ENCODE data around the gene RABAC1.

The RABAC1 gene

GRCh38 chr19:41968751-41969595, 9.9 kb upstream of the RABAC1 start:
- no peaks in the 10 kb centered on the region for H3K9me3 Mint-ChIP-seq
- no peak for DNase-seq (ENCODE audit: low spot score in 2 of 2)
- H3K4me1 Mint-ChIP-seq: no peaks in the 10 kb centered on the region
- peak overlapping the region; percentile 6 for H3K27ac Mint-ChIP-seq
- no peak overlapping the region for H3K4me3 Mint-ChIP-seq
- H3K36me3 Mint-ChIP-seq: no peaks in the 10 kb centered on the region
- ATAC-seq: no peak

GRCh38 chr19:41967054-41967783, 8.1 kb upstream of the RABAC1 start:
- DNase-seq (ENCODE audit: low spot score in 2 of 2) (no peak), ATAC-seq (peak; percentile 6)
- Mint-ChIP-seq H3K4me3 (no peak overlapping the region), H3K36me3 (no peaks in the 10 kb centered on the region), H3K9me3 (no peaks in the 10 kb centered on the region), H3K4me1 (no peaks in the 10 kb centered on the region), H3K27ac (peak overlapping the region; percentile 6)

GRCh38 chr19:41965106-41965505, 6.0 kb upstream of the RABAC1 start:
- no peak for DNase-seq (ENCODE audit: low spot score in 2 of 2)
- Mint-ChIP-seq H3K9me3 (no peaks in the 10 kb centered on the region), H3K4me1 (no peaks in the 10 kb centered on the region), H3K27ac (no peak overlapping the region), H3K4me3 (no peak overlapping the region), H3K36me3 (no peaks in the 10 kb centered on the region)
- ATAC-seq: no peak

- peaks cover 27% of the 10 kb centered on the region for H3K4me1 Mint-ChIP-seq
- no peaks in the 10 kb centered on the region for H3K9me3 Mint-ChIP-seq
- H3K27ac Mint-ChIP-seq: no peak overlapping the region
- ATAC-seq: no peak
- H3K4me3 Mint-ChIP-seq: no peak overlapping the region
- peaks cover 18% of the 10 kb centered on the region for H3K36me3 Mint-ChIP-seq
- DNase-seq (ENCODE audit: low spot score in 2 of 2): no peak
Observed at GRCh38 chr19:41960973-41961372, 1.9 kb upstream of the RABAC1 start.

- peaks cover 33% of the 10 kb centered on the region for H3K4me1 Mint-ChIP-seq
- ATAC-seq (peak; percentile 80), DNase-seq (ENCODE audit: low spot score in 2 of 2) (peak; percentile 77 to 92)
- no peaks in the 10 kb centered on the region for H3K9me3 Mint-ChIP-seq
- peak overlapping the region; percentile 82 for H3K4me3 Mint-ChIP-seq
- H3K36me3 Mint-ChIP-seq: peaks cover 20% of the 10 kb centered on the region
- H3K27ac Mint-ChIP-seq: peak overlapping the region; percentile 85
Observed at GRCh38 chr19:41958367-41959055, 610 bp downstream of the RABAC1 start.

- Mint-ChIP-seq H3K27ac (peak overlapping the region; percentile 85), H3K36me3 (peaks cover 20% of the 10 kb centered on the region), H3K4me3 (peak overlapping the region; percentile 82), H3K4me1 (peaks cover 33% of the 10 kb centered on the region), H3K9me3 (no peaks in the 10 kb centered on the region)
- DNase-seq (ENCODE audit: low spot score in 2 of 2): peak in 1 of 2 donors; percentile 59
- ATAC-seq: peak; percentile 29
Observed at GRCh38 chr19:41957838-41958366, 1.2 kb downstream of the RABAC1 start.

GRCh38 chr19:41957161-41957837, 1.8 kb downstream of the RABAC1 start:
- H3K36me3 Mint-ChIP-seq: peaks cover 20% of the 10 kb centered on the region
- no peak for ATAC-seq
- H3K27ac Mint-ChIP-seq: peak overlapping the region; percentile 85
- peak overlapping the region; percentile 82 for H3K4me3 Mint-ChIP-seq
- peaks cover 33% of the 10 kb centered on the region for H3K4me1 Mint-ChIP-seq
- no peak for DNase-seq (ENCODE audit: low spot score in 2 of 2)
- no peaks in the 10 kb centered on the region for H3K9me3 Mint-ChIP-seq

- ATAC-seq (no peak), DNase-seq (ENCODE audit: low spot score in 2 of 2) (no peak)
- H3K4me1 Mint-ChIP-seq: peaks cover 38% of the 10 kb centered on the region
- no peak overlapping the region for H3K4me3 Mint-ChIP-seq
- peaks cover 20% of the 10 kb centered on the region for H3K36me3 Mint-ChIP-seq
- H3K27ac Mint-ChIP-seq: no peak overlapping the region
- H3K9me3 Mint-ChIP-seq: no peaks in the 10 kb centered on the region
Observed at GRCh38 chr19:41956621-41957020, 2.5 kb downstream of the RABAC1 start.

GRCh38 chr19:41955521-41955920, 3.6 kb downstream of the RABAC1 start:
- ATAC-seq (no peak), DNase-seq (ENCODE audit: low spot score in 2 of 2) (no peak)
- H3K36me3 Mint-ChIP-seq: peaks cover 20% of the 10 kb centered on the region
- no peaks in the 10 kb centered on the region for H3K9me3 Mint-ChIP-seq
- H3K4me3 Mint-ChIP-seq: no peak overlapping the region
- H3K27ac Mint-ChIP-seq: no peak overlapping the region
- peaks cover 41% of the 10 kb centered on the region for H3K4me1 Mint-ChIP-seq

- peak overlapping the region; percentile 86 for H3K27ac Mint-ChIP-seq
Observed at GRCh38 chr19:41951686-41952172, 7.4 kb downstream of the RABAC1 start.

GRCh38 chr19:41947091-41947490, 12.0 kb downstream of the RABAC1 start:
- Mint-ChIP-seq H3K36me3 (peaks cover 35% of the 10 kb centered on the region), H3K4me1 (peaks cover 63% of the 10 kb centered on the region), H3K9me3 (no peaks in the 10 kb centered on the region), H3K4me3 (peak overlapping the region; percentile 60), H3K27ac (peak overlapping the region; percentile 90)
- peak; percentile 14 for ATAC-seq
- DNase-seq (ENCODE audit: low spot score in 2 of 2): no peak

More at GRCh38 chr19:41951686-41952172, 7.4 kb downstream of the RABAC1 start:
- peak; percentile 83 for ATAC-seq
- H3K9me3 Mint-ChIP-seq: no peaks in the 10 kb centered on the region
- H3K4me1 Mint-ChIP-seq: peaks cover 37% of the 10 kb centered on the region
- peaks cover 21% of the 10 kb centered on the region for H3K36me3 Mint-ChIP-seq
- peak; percentile 94 to 97 for DNase-seq (ENCODE audit: low spot score in 2 of 2)
- peak overlapping the region; percentile 50 for H3K4me3 Mint-ChIP-seq

GRCh38 chr19:41945135-41945766, 13.9 kb downstream of the RABAC1 start:
- Mint-ChIP-seq H3K4me3 (peak overlapping the region; percentile 60), H3K4me1 (peaks cover 64% of the 10 kb centered on the region)
- ATAC-seq: peak; percentile 97

GRCh38 chr19:41944336-41944735, 14.8 kb downstream of the RABAC1 start:
- peak overlapping the region; percentile 60 for H3K4me3 Mint-ChIP-seq
- H3K4me1 Mint-ChIP-seq: peaks cover 59% of the 10 kb centered on the region
- H3K9me3 Mint-ChIP-seq: no peaks in the 10 kb centered on the region
- no peak for ATAC-seq
- peak overlapping the region; percentile 94 for H3K27ac Mint-ChIP-seq
- peaks cover 35% of the 10 kb centered on the region for H3K36me3 Mint-ChIP-seq
- DNase-seq (ENCODE audit: low spot score in 2 of 2): no peak

More at GRCh38 chr19:41945135-41945766, 13.9 kb downstream of the RABAC1 start:
- H3K9me3 Mint-ChIP-seq: no peaks in the 10 kb centered on the region
- peak overlapping the region; percentile 94 for H3K27ac Mint-ChIP-seq
- peak; percentile 69 to 91 for DNase-seq (ENCODE audit: low spot score in 2 of 2)
- peaks cover 35% of the 10 kb centered on the region for H3K36me3 Mint-ChIP-seq
